Fibroblast of skin of scalp (primary cell): ENCODE results near the gene HYPK. TPM values are rescaled to one million over a fixed set of nuclear protein-coding genes. Genes with fewer than 3 reads are reported as not detected.

Experiments used
- DNase-seq: peaks from one replicate; pipeline ENCODE4 v3.0.0-alpha.2; 2013
- polyA plus RNA-seq, 2 experiments: library from polyadenylated mRNA; unstranded; fragments of 120-200 nt; gene quantifications; one replicate each; pipeline ENCODE4 v1.2.1, GENCODE V29; 2013; ENCODE audit not compliant: insufficient read length in 2 of 2

Gene HYPK
- 4.3 TPM for polyA plus RNA-seq (2013, experiment 1 of 2; ENCODE audit: insufficient read length)
- 7.4 TPM for polyA plus RNA-seq (2013, experiment 2 of 2; ENCODE audit: insufficient read length)

GRCh38 chr15:43800286-43801141, at the start of gene HYPK:
Gene HYPK (plus strand): TSS chr15:43800599. CDS start chr15:43800623, 24 bp downstream.
- peak; percentile 89 for DNase-seq

GRCh38 chr15:43751885-43752284, 48.5 kb upstream of the HYPK start:
- DNase-seq: no peak

GRCh38 chr15:43762824-43763223, 37.6 kb upstream of the HYPK start:
- DNase-seq: peak; percentile 67

- DNase-seq: no peak
Measured at GRCh38 chr15:43763819-43764446, 36.5 kb upstream of the HYPK start.

- DNase-seq: peak; percentile 67
Measured at GRCh38 chr15:43769584-43770228, 30.7 kb upstream of the HYPK start.

- DNase-seq: no peak
Measured at GRCh38 chr15:43771816-43772215, 28.6 kb upstream of the HYPK start.

GRCh38 chr15:43772624-43773023, 27.8 kb upstream of the HYPK start:
- DNase-seq: no peak

GRCh38 chr15:43774062-43774461, 26.3 kb upstream of the HYPK start:
- DNase-seq: no peak

GRCh38 chr15:43775411-43775965, 24.9 kb upstream of the HYPK start:
- peak; percentile 62 for DNase-seq

GRCh38 chr15:43776101-43776717, 24.2 kb upstream of the HYPK start:
- no peak for DNase-seq

- peak; percentile 66 for DNase-seq
Measured at GRCh38 chr15:43776718-43777266, 23.6 kb upstream of the HYPK start, which contains the start of gene ELL3. Gene ELL3 (minus strand): TSS chr15:43776966. CDS start chr15:43776901, 65 bp downstream.

- DNase-seq: peak; percentile 70
Measured at GRCh38 chr15:43777267-43777914, 23.0 kb upstream of the HYPK start.

- no peak for DNase-seq
Measured at GRCh38 chr15:43779016-43779415, 21.4 kb upstream of the HYPK start.

GRCh38 chr15:43789409-43789808, 11.0 kb upstream of the HYPK start:
- no peak for DNase-seq

GRCh38 chr15:43791993-43792760, 8.2 kb upstream of the HYPK start, which contains the start of gene SERF2:
Gene SERF2 (plus strand): TSS chr15:43792320. CDS start chr15:43792377, 57 bp downstream.
- peak; percentile 100 for DNase-seq

GRCh38 chr15:43792761-43793476, 7.5 kb upstream of the HYPK start:
- peak; percentile 41 for DNase-seq

- DNase-seq: no peak
Measured at GRCh38 chr15:43793647-43794046, 6.8 kb upstream of the HYPK start.

- peak; percentile 61 for DNase-seq
Measured at GRCh38 chr15:43794269-43795037, 5.9 kb upstream of the HYPK start.

GRCh38 chr15:43795197-43795596, 5.2 kb upstream of the HYPK start:
- DNase-seq: no peak
